Uterus (tissue), 4 donors: ENCODE results near the gene FITM1. TPM values are rescaled to one million over a fixed set of nuclear protein-coding genes. Genes with fewer than 3 reads are reported as not detected.
A peak's percentile ranks its signal among the peaks of the same experiment; 100 is the strongest.

Source experiments
- DNase-seq, 2 donors: peaks; one replicate each; pipeline ENCODE4 v3.0.0-alpha.2; 2019 to 2020
- H3K27ac ChIP-seq, 2 donors: fragments of 200-600 bp; sonication (generic); 1 replicate in 1 of 2; 2 replicates in 1 of 2; pipeline ENCODE4 v1.5.1; 2016 to 2018
- H3K27me3 ChIP-seq, 2 donors: fragments of 200-600 bp; sonication (generic); one replicate each; pipeline ENCODE4 v1.5.1; 2018 to 2019; ENCODE audit warnings: control low read depth in 1 of 2
- H3K36me3 ChIP-seq, 2 donors: fragments of 200-600 bp; sonication (generic); one replicate each; pipeline ENCODE4 v1.5.1; 2019; ENCODE audit warnings: control low read depth in 1 of 2
- H3K4me1 ChIP-seq, 2 donors: fragments of 200-600 bp; sonication (generic); one replicate each; pipeline ENCODE4 v1.5.1; 2018 to 2019; ENCODE audit warnings: control low read depth in 1 of 2
- H3K4me3 ChIP-seq, 2 donors: fragments of 200-600 bp; sonication (generic); 1 replicate in 1 of 2; 2 replicates in 1 of 2; pipeline ENCODE4 v1.5.1; 2018 to 2019; ENCODE audit warnings: mild to moderate bottlenecking in 1 of 2
- H3K9me3 ChIP-seq, 2 donors: fragments of 200-600 bp; sonication (generic); one replicate each; pipeline ENCODE4 v1.5.1; 2019; ENCODE audit warnings: control low read depth in 1 of 2
- CTCF ChIP-seq, 4 experiments: fragments of 200-600 bp in 2 of 4; fragments of 450-650 bp in 2 of 4; sonication (generic) in 2 of 4; IDR thresholded peaks; one replicate each; pipeline ENCODE4 v1.5.1; 2016 to 2019; ENCODE audit warnings: antibody characterized with exemption in 4 of 4, mild to moderate bottlenecking in 2 of 4, moderate library complexity in 1 of 4
- POLR2A ChIP-seq, 2 donors: fragments of 450-650 bp; IDR thresholded peaks; one replicate each; pipeline ENCODE4 v1.6.1; 2016; ENCODE audit warnings: antibody characterized with exemption in 2 of 2, mild to moderate bottlenecking in 1 of 2, moderate library complexity in 1 of 2
- intact Hi-C: fragments of 100-400 bp; cut with DNase I; formaldehyde crosslinking; loops from one replicate; pipeline ENCODE4 v1.15.1; 2023; ENCODE audit warnings: low total_unique reads
- microRNA-seq: library from miRNA; unstranded; fragments of <30 nt; microRNA quantifications from one replicate; pipeline ENCODE4, GENCODE V29; 2016; ENCODE audit warnings: borderline microRNAs expressed, borderline replicate concordance
- small RNA-seq: library from RNA; depleted of rRNA; stranded (forward); fragments of <200 nt; gene quantifications from one replicate; pipeline ENCODE3, GENCODE V24; 2016
- total RNA-seq, 4 donors: library from RNA; depleted of rRNA in 3 of 4; stranded (reverse); fragments of >200 nt in 3 of 4; gene quantifications; one replicate each; pipeline versions ENCODE4 v1.1.0 to v1.2.4, GENCODE V29; 2014 to 2023
- donor health status: DM: yes; HTN: yes; CAD: no.

Gene FITM1
- total RNA-seq, 4 donors from 2014 or later = 0.48 to 2.4 (median 1.3) TPM; not detected in 1

GRCh38 chr14:24178399-24179178 lies 48.1 kb downstream of the FITM1 start:
- intact Hi-C loops = no loop called here
- peak overlapping the region in 1 of 2 donors; percentile 78 for H3K27ac ChIP-seq
- no peaks in the 10 kb centered on the region for H3K4me1 ChIP-seq
- no peak overlapping the region for H3K4me3 ChIP-seq
- H3K27me3 ChIP-seq = no peaks in the 10 kb centered on the region
- no peaks in the 10 kb centered on the region for H3K9me3 ChIP-seq
- DNase-seq = no peak
- TF ChIP-seq CTCF (IDR thresholded peaks at IDR 0.05) = no peak
- TF ChIP-seq POLR2A (IDR thresholded peaks at IDR 0.05) = no peak
- H3K36me3 ChIP-seq = no peaks in the 10 kb centered on the region

- no peaks in the 10 kb centered on the region for H3K9me3 ChIP-seq
- H3K27me3 ChIP-seq = no peaks in the 10 kb centered on the region
- no peak for DNase-seq
- H3K36me3 ChIP-seq = no peaks in the 10 kb centered on the region
- H3K27ac ChIP-seq = peak overlapping the region; percentile 78 to 79
- TF ChIP-seq CTCF (IDR thresholded peaks at IDR 0.05) (no peak), POLR2A (IDR thresholded peaks at IDR 0.05) (no peak)
- no peak overlapping the region for H3K4me3 ChIP-seq
- H3K4me1 ChIP-seq = no peaks in the 10 kb centered on the region
- intact Hi-C loops = no loop called here
Observed at GRCh38 chr14:24179294-24179960, 49.0 kb downstream of the FITM1 start.

GRCh38 chr14:24179961-24180796 lies 49.7 kb downstream of the FITM1 start:
- Histone ChIP-seq H3K36me3 (no peaks in the 10 kb centered on the region), H3K27ac (peak overlapping the region; percentile 78 to 79), H3K4me3 (no peak overlapping the region), H3K27me3 (no peaks in the 10 kb centered on the region), H3K4me1 (no peaks in the 10 kb centered on the region), H3K9me3 (no peaks in the 10 kb centered on the region)
- DNase-seq = peak in 1 of 2 donors; percentile 42
- TF ChIP-seq CTCF (IDR thresholded peaks at IDR 0.05) (no peak), POLR2A (IDR thresholded peaks at IDR 0.05) (no peak)
- intact Hi-C loops = no loop called here

- no peak for TF ChIP-seq CTCF (IDR thresholded peaks at IDR 0.05)
- no peak for TF ChIP-seq POLR2A (IDR thresholded peaks at IDR 0.05)
- H3K27ac ChIP-seq = no peak overlapping the region
- no peaks in the 10 kb centered on the region for H3K27me3 ChIP-seq
- H3K4me1 ChIP-seq = no peaks in the 10 kb centered on the region
- H3K9me3 ChIP-seq = no peaks in the 10 kb centered on the region
- no peak overlapping the region for H3K4me3 ChIP-seq
- H3K36me3 ChIP-seq = no peaks in the 10 kb centered on the region
- DNase-seq = no peak
- intact Hi-C loops = no loop called here
Observed at GRCh38 chr14:24181371-24182077, 51.1 kb downstream of the FITM1 start.

Small RNA genes within 50 kb of the gene (microRNA-seq; reads per million reads assigned to microRNA genes)
- gene MIR7703 = not detected

Small RNA genes within 50 kb of the gene (small RNA-seq; reads per million reads assigned to genes)
- gene IPO4 = not detected
- not detected for gene IRF9
- not detected for gene RNA5SP383

Other genes with a start within 250 kb of the FITM1 start
- gene DHRS4, start 176.9 kb upstream of the FITM1 start, total RNA-seq = 10 to 100 TPM; 19.7 to 57.9 (median 28.6) TPM
- gene DHRS4L2, start 141.7 kb upstream of the FITM1 start, total RNA-seq = 10 to 100 TPM in 2 of 4 donors, 1 to 10 TPM in 1, under 1 TPM in 1; 0.88 to 17.2 (median 8.6) TPM
- under 1 TPM in 2 of 4 donors, not detected in 2; 0.21 to 0.48 TPM for gene CARMIL3, start 78.7 kb upstream of the FITM1 start, total RNA-seq
- under 1 TPM in 1 of 4 donors, not detected in 3; 0.76 TPM for gene CPNE6, start 59.1 kb upstream of the FITM1 start, total RNA-seq
- gene PCK2, start 36.3 kb upstream of the FITM1 start, total RNA-seq = 10 to 100 TPM in 3 of 4 donors, not detected in 1; 13.1 to 19.4 (median 15.1) TPM
- gene DCAF11, start 15.9 kb upstream of the FITM1 start, total RNA-seq = 10 to 100 TPM; 42.9 to 87.4 (median 57.8) TPM
- 1 to 10 TPM in 3 of 4 donors, not detected in 1; 1.2 to 1.8 (median 1.3) TPM for gene NRL, start 15.7 kb upstream of the FITM1 start, total RNA-seq
- gene PSME1, start 5.5 kb downstream of the FITM1 start, total RNA-seq = 100 to 1,000 TPM in 2 of 4 donors, 10 to 100 TPM in 2; 81.0 to 175 (median 131) TPM
- gene EMC9, start 10.9 kb downstream of the FITM1 start, total RNA-seq = 10 to 100 TPM in 2 of 4 donors, 1 to 10 TPM in 1, not detected in 1; 6.2 to 21.2 (median 10.9) TPM
- 100 to 1,000 TPM in 1 of 4 donors, 10 to 100 TPM in 3; 16.9 to 113 (median 25.7) TPM for gene PSME2, start 16.0 kb downstream of the FITM1 start, total RNA-seq
- gene RNF31, start 16.8 kb downstream of the FITM1 start, total RNA-seq = 100 to 1,000 TPM in 1 of 4 donors, 10 to 100 TPM in 3; 17.7 to 106 (median 57.9) TPM
- gene IRF9, start 30.6 kb downstream of the FITM1 start, total RNA-seq = 100 to 1,000 TPM in 1 of 4 donors, 10 to 100 TPM in 3; 33.2 to 205 (median 67.2) TPM
- 10 to 100 TPM in 3 of 4 donors, 1 to 10 TPM in 1; 9.5 to 54.3 (median 42.1) TPM for gene REC8, start 41.4 kb downstream of the FITM1 start, total RNA-seq
- 10 to 100 TPM in 3 of 4 donors, 1 to 10 TPM in 1; 3.1 to 33.7 (median 29.6) TPM for gene IPO4, start 58.2 kb downstream of the FITM1 start, total RNA-seq
- gene TM9SF1, start 64.8 kb downstream of the FITM1 start, total RNA-seq = 10 to 100 TPM; 31.2 to 79.8 (median 52.4) TPM
- under 1 TPM in 1 of 4 donors, not detected in 3; 0.98 TPM for gene TSSK4, start 75.0 kb downstream of the FITM1 start, total RNA-seq
- 10 to 100 TPM in 3 of 4 donors, 1 to 10 TPM in 1; 6.8 to 53.3 (median 33.9) TPM for gene CHMP4A, start 82.8 kb downstream of the FITM1 start, total RNA-seq
- 100 to 1,000 TPM in 1 of 4 donors, 10 to 100 TPM in 2, 1 to 10 TPM in 1; 5.6 to 137 (median 24.2) TPM for gene MDP1, start 85.4 kb downstream of the FITM1 start, total RNA-seq
- gene NEDD8, start 101.7 kb downstream of the FITM1 start, total RNA-seq = 1,000 to 10,000 TPM in 1 of 4 donors, 100 to 1,000 TPM in 2, 10 to 100 TPM in 1; 61.2 to 1,004 (median 192) TPM
- 10 to 100 TPM; 38.9 to 60.9 (median 48.8) TPM for gene GMPR2, start 102.3 kb downstream of the FITM1 start, total RNA-seq
- gene TINF2, start 112.0 kb downstream of the FITM1 start, total RNA-seq = 100 to 1,000 TPM in 1 of 4 donors, 10 to 100 TPM in 3; 41.0 to 123 (median 66.8) TPM
- 1 to 10 TPM in 2 of 4 donors, not detected in 2; 1.6 to 3.2 TPM for gene TGM1, start 132.5 kb downstream of the FITM1 start, total RNA-seq
- gene RABGGTA, start 140.9 kb downstream of the FITM1 start, total RNA-seq = 10 to 100 TPM in 3 of 4 donors, 1 to 10 TPM in 1; 9.2 to 67.9 (median 23.2) TPM
- gene DHRS1, start 169.1 kb downstream of the FITM1 start, total RNA-seq = 10 to 100 TPM; 17.0 to 52.4 (median 37.7) TPM
- gene NOP9, start 169.2 kb downstream of the FITM1 start, total RNA-seq = 10 to 100 TPM in 3 of 4 donors, 1 to 10 TPM in 1; 5.0 to 23.5 (median 22.5) TPM
- gene CIDEB, start 177.3 kb downstream of the FITM1 start, total RNA-seq = 10 to 100 TPM in 2 of 4 donors, 1 to 10 TPM in 2; 1.3 to 25.5 (median 14.1) TPM
- gene LTB4R2, start 179.5 kb downstream of the FITM1 start, total RNA-seq = 1 to 10 TPM in 3 of 4 donors, not detected in 1; 1.0 to 7.1 (median 5.6) TPM
- gene LTB4R, start 180.8 kb downstream of the FITM1 start, total RNA-seq = 10 to 100 TPM in 1 of 4 donors, 1 to 10 TPM in 3; 3.7 to 19.5 (median 5.6) TPM
- gene ADCY4, start 204.4 kb downstream of the FITM1 start, total RNA-seq = 100 to 1,000 TPM in 2 of 4 donors, 10 to 100 TPM in 2; 22.8 to 138 (median 86.1) TPM
- 100 to 1,000 TPM in 1 of 4 donors, 1 to 10 TPM in 2, under 1 TPM in 1; 0.29 to 123 (median 6.0) TPM for gene RIPK3, start 209.3 kb downstream of the FITM1 start, total RNA-seq
- gene NFATC4, start 237.5 kb downstream of the FITM1 start, total RNA-seq = 100 to 1,000 TPM in 1 of 4 donors, 10 to 100 TPM in 3; 25.6 to 187 (median 86.4) TPM